Hindlimb muscle (tissue), 1 donor: ENCODE data around the gene TAGAP. TPM values are rescaled to one million over a fixed set of nuclear protein-coding genes. Genes with fewer than 3 reads are reported as not detected.
A peak's percentile ranks its signal among the peaks of the same experiment; 100 is the strongest.
"Not testable (repeated sequence)": the region's sequence is repeated elsewhere in the genome, so short reads cannot be mapped to it uniquely, and the experiment has no call there.

Source experiments
- DNase-seq: peaks from one replicate; pipeline ENCODE4 v3.0.0-alpha.2; 2013
- polyA plus RNA-seq: library from polyadenylated mRNA; unstranded; fragments of 120-200 nt; gene quantifications from one replicate; pipeline ENCODE4 v1.2.1, GENCODE V29; 2013; ENCODE audit not compliant: insufficient read length

Gene TAGAP
- polyA plus RNA-seq, 1 donor: 0.77 TPM

DNA sequence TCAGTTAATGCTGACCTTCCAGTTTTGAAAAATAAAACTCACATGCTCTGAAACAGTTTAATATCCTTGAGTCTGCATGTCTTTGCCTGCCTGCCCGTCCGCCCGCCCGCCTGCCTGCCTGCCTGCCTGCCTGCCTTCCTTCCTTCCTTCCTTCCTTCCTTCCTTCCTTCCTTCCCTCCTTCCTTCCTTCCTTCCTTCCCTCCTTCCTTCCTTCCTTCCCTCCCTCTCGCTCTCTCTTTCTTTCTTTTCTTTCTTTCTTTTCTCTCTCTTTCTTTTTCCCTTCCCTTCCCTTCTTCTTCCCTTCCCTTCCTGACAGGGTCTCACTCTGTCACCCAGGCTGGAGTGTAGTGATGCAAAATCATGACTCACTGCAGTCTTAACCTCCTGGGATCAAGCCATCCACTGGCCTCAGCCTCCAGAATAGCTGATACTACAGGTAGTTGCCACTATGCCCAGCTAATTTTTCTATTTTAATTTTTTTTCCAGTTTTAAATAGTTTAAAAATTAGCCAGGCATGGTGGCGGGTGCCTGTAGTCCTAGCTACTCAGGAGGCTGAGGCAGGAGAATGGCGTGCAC lies 34.7 kb downstream of the TAGAP start:
- not testable (repeated sequence) for DNase-seq

DNA sequence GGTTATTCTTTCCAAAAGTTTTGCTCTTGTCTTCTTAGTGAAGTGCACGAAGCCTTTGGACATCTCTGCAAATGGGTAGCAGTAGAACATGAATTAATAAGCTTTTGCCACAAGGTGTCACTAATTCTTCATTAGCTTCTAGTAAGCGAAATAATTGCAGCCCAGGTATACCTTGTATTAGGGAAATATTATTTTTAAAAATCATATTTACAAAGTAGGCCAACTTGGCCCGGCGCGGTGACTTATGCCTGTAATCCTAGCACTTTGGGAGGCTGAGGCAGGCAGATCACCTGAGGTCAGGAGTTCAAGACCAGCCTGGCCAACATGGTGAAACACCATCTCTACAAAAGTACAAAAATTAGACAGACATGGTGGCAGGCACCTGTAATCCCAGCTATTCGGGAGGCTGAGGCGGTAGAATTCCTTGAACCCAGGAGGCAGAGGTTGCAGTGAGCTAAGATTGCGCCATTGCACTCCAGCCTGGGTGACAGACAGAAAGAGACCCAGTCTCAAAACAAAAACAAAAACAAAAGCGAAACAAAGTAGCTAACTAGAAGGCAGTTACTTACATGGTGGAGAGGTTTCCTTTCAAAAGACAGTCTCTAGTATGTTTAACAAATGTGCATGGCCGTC lies 36.0 kb downstream of the TAGAP start:
- no peak for DNase-seq

DNA sequence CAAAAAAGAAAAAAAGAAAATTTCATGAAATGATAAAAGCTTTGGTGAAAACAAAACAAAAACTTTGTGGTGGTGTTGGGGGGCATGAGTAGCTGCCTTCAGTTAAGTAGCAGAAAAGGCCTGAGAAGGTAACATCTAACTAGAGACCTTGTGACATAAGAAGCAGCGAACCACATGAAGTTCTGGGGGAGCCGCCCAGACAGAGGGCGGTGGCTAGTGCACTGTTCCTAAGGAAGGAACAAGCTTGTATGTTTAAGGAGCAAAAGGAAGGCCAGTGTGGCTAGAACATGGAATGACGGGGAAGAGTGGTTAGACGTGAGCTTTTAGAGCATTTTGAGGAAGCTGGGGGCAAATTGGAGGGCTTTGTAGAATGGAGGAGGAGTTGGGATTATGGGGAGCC lies 37.3 kb downstream of the TAGAP start:
- DNase-seq: no peak

DNA sequence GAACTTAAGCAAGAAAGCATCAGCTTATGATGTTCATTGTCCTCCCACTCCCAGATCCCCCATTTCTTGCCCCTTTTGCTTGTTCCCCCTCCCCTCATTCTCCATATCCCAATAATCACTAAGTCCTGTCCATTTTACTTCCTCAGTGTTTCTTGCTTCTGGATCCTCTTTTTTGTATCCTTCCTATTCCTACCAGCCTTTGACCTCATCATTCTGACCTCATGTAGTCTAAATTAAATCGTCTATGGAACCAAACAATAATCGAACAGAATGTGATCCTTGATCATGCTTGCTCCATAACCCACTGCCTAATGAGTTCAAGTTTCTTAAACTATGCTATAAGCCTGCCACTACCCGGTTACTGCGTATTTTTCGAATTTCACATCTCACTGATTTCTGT lies 39.4 kb downstream of the TAGAP start:
- no peak for DNase-seq

DNA sequence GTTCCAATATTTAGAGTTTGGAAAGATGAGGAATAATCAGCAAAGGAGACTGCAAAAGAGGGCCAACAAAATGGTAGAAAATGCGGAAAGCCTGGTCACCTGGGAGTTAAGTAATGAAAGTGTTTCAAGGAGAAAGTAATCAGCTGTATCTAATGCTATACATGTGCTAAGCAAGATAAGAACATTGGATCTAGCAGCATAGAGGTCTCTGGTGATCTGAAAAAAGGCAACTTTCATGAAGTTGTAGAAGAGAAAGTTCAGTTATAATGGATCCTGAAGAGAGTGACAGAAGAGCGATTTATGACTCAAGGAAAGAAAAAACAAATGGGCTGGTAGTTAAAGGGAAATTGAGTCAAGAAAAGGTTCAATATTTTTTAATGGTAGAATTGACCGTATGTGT lies 40.2 kb downstream of the TAGAP start:
- DNase-seq: no peak

DNA sequence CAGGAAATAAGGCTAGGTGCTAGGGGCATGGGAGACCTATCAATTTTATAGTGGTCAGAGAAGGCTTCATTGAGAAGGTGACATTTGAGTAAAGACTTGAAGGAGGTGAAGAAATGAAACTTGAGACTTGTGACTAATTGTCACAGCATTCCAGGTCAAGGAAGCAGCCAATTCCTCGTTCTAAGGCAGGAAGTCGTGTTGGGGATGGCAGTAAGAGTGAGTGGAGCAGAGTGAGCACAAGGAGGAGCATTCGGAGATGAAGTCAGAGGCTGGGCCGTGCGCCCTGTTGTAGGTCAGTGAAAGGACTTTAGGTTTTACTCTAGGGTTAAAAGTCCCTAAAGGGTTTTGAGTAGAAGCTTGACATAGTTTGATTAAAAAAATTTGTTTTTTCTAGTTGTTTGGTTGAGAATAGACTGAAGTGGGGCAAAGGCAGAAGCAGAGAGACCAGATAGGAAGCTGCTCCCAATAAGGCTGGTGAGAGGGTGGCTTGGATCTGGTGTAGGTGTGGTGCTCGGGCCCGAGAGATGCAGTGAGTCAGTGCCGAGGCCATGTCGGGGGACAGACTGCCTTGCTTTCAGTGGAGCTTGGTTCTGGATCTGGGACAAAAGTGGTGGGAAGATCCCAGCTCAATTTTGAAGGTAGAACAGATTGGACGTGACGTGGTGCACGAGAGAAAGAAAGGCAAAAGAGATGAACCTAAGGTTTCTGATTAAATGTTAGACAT lies 42.2 kb downstream of the TAGAP start:
- DNase-seq: no peak

DNA sequence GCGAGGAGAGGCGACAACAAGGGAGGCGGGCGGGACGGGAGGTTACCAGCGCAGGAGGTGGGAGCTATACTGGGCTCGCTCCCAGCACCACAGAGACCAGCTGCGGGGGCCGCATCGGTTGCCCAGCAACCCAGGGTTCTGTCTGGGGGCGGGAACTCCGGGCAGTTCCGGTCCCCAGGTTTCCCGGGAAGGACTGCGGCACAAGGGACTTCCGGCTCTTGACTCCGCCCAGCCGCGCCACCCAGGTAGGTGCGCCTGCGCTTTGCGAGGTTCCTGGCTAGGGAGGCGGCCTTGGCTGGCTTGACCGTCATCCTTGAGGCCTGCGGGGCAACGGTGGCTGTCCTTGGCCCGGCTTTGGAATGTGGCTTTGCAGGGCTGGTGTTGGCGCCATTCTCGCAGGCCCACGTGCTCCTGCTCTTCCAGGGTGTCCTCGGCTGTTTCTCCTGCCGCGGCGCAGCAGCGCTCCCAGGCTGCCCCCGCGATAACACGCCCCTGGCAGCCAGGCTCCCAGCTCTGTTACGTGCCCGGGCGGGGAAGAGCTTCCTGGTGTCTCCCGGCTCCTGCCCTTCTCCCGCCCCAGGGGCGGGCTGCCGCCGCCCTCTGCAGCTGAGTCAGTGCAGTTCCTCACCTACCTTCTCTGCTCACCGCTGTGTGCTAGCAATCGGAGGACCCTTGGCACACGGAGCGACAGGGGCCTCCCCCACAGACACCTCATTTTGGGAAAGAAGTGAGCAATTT lies 45.0 kb downstream of the TAGAP start, which contains the start of gene RSPH3:
Gene RSPH3 (minus strand): TSS at position 537 of the 738 bp plus-strand sequence. CDS start 652 bp downstream, outside the sequence.
- peak; percentile 91 for DNase-seq

DNA sequence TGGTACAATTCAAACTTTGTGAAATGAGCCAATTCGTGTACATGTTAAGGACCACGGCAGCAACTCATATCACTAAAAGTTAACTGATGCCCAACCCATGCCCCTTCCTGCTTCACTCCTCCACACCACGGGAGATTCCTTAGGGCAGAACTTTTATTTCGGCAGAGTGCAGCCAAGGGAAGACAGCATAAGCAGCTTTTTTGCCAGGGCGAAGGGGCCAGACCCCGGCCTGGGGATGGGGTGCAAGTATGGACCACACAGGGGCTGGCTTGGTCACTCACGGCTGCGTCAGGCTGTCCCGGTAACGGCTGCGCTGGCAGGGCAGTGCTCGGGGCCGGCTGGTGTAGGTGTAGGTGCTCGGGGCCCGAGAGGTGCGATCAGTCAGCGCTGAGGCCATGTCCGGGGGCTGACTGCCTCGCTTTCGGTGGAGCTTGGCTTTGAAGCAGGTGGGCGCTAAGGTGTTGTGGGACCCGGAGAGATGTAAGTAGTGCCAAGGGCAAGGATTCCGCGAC lies 45.6 kb downstream of the TAGAP start:
- no peak for DNase-seq

DNA sequence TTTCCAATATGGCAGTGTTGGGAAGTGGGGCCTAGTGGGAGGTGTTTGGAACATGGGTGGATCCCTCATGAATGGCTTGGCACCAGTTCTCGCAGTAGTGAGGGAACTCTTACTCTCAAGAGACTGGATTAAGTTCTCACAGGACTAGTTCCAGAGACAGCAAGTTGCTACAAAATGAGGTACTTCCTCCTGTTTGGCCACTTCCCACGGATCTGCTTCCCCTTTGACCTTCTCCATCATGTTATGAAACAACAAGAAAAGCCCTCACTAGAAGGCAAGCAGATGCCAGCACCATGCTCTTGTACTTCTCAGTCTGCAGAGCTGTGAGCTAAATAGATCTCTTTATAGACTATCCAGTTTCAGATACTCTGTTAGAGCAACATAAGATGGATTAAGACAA lies 47.9 kb downstream of the TAGAP start:
- no peak for DNase-seq

DNA sequence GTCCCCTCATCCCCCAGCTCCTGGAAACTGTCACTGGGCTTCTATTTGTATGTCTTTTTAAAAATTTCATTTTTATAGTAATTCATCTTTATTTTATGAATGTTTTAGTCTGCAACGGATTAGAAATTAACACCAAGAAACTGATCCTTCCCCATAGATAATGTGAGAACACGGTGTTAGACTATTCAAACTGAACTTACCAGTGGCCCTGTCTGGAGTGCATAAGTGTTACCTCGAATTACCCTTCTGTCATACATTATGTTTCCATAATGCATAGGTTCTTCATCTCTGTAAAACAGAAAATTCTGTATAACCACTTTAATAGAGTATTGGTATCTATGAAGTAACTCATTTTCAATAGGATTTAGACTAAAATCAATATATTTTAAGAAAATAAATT lies 51.2 kb downstream of the TAGAP start:
- no peak for DNase-seq

DNA sequence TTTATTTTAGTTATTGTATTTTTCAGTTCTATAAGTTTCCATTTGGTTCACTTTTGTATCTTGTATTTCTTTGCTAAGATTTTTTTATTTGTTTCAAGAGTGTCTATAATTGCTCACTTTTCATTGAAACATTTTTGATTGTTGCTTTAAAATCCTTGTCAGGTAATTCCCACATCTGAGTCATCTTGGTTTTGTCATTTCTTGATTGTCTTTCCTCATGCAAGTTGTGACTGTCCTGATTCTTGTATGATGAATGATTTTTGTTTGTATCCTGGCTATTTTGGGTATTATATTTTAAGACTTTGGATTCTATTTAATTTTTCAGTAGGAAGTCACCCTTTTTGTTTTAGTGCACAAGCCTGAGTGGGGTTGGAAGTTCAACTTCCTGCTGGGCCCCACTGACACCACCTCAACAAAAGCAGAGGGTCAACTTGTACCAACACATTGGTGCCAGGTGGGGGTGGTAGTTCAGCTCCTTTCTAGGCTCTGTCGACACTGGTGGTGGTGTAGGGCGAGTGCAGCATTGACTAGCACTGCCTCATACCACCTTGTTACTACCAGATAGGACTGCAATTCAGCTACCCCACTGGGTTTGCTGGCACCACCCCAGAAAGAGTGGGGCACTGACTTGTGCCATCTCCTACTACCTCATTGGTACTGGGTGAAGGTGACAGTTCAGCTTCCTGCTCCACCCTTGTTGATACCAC lies 53.6 kb downstream of the TAGAP start:
- no peak for DNase-seq

DNA sequence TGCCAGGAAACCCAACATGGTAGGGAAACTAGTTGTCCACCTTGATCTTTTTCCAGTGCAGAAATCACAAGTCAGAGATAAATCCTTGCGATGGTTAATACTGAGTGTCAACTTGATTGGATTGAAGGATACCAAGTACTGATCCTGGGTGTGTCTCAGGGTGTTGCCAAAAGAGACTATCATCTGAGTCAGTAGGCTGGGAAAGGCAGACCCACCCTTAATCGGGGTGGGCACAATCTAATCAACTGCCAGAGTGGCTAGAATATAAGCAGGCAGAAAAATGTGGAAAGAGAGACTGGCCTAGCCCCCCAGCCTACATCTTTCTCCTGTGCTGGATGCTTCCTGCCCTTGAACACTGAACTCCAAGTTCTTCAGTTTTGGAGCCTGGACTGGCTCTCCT lies 55.1 kb downstream of the TAGAP start:
- not testable (repeated sequence) for DNase-seq

DNA sequence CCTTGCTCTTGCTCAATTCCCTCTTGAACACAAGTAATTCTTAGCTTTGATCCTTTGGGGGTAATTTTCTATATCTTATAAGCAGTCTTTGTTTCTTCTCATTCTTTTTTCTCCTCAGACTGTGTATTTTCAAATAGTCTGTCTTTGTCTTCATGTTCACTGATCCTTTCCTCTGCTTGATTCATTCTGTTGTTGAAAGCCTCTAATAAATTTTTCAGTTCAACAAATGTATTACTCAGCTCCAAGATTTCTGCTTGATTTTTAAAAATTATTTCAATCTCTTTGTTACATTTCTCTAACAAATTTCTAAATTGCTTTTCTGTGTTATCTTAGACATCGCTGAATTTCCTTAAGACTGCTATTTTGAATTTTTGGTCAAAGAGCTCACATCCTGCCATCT lies 56.3 kb downstream of the TAGAP start:
- DNase-seq: no peak

DNA sequence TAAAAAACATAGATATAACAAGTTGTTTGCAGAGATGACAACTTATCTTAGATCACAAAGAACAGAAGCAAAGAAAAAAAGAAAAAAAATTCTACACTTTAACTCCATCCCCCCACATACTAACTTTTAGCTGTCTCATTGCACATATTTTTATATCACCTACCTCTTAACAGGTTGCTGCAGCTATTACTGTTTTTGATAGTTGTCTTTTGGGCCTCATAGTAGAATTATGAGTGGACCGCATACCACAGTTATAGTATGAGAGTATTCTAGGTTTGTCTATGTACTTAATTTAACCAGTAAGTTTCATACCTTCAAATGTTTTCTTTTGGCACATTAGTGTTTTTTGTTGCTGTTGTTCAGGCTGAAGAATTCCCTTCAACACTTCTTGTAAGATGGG lies 57.1 kb downstream of the TAGAP start:
- DNase-seq: no peak

Other genes starting within 250 kb of the TAGAP start
- gene EZR, start 225.6 kb downstream of the TAGAP start, polyA plus RNA-seq: 31.2 TPM
- 3.2 TPM for gene RSPH3, start 44.8 kb downstream of the TAGAP start, polyA plus RNA-seq
- gene FNDC1, start 124.4 kb upstream of the TAGAP start, polyA plus RNA-seq: 124 TPM